Loucy (cell line): Measurements from ENCODE around the gene LUM.

Experiments
- H2AFZ ChIP-seq: fragments of 200-600 bp; sonication (generic); 2 replicates; pipeline ENCODE4 v1.6.0; 2016; ENCODE audit warnings: antibody characterized with exemption, mild to moderate bottlenecking, low read length, moderate library complexity
- H3F3A ChIP-seq: fragments of 200-600 bp; 2 replicates; pipeline ENCODE4 v1.6.0; 2016; ENCODE audit warnings: antibody characterized with exemption, low read depth, mild to moderate bottlenecking
- H3K27me3 ChIP-seq: fragments of 200-600 bp; sonication (generic); 2 replicates; pipeline ENCODE4 v1.6.1; 2014; ENCODE audit warnings: low read length, mild to moderate bottlenecking; ENCODE audit not compliant: insufficient read depth, poor library complexity, severe bottlenecking
- H3K36me3 ChIP-seq: fragments of 200-600 bp; sonication (generic); 2 replicates; pipeline ENCODE4 v1.6.1; 2016; ENCODE audit warnings: low read length; ENCODE audit not compliant: insufficient read depth
- H3K4me1 ChIP-seq: fragments of 200-600 bp; sonication (generic); 2 replicates; pipeline ENCODE4 v1.5.1; 2014; ENCODE audit warnings: low read length, mild to moderate bottlenecking; ENCODE audit not compliant: insufficient read depth, poor library complexity, severe bottlenecking
- H3K4me2 ChIP-seq: fragments of 200-600 bp; sonication (generic); 2 replicates; pipeline ENCODE4 v1.6.0; 2014; ENCODE audit warnings: antibody characterized with exemption, low read length, low read depth, mild to moderate bottlenecking; ENCODE audit not compliant: poor library complexity, severe bottlenecking
- H3K4me3 ChIP-seq: fragments of 200-600 bp; sonication (generic); 2 replicates; pipeline ENCODE4 v1.5.1; 2014; ENCODE audit warnings: low read length, mild to moderate bottlenecking, mixed read lengths; ENCODE audit not compliant: poor library complexity, severe bottlenecking
- H3K79me2 ChIP-seq: fragments of 200-600 bp; sonication (generic); 2 replicates; pipeline ENCODE4 v1.6.1; 2014; ENCODE audit warnings: low read length; ENCODE audit not compliant: insufficient read depth
- H3K9ac ChIP-seq: fragments of 200-600 bp; sonication (generic); 2 replicates; pipeline ENCODE4 v1.6.0; 2014; ENCODE audit warnings: mild to moderate bottlenecking, low read depth, low read length, moderate library complexity; ENCODE audit not compliant: poor library complexity, severe bottlenecking
- H3K9me2 ChIP-seq: fragments of 200-600 bp; sonication (generic); replicated peaks from 2 replicates; pipeline ENCODE4 v1.6.1; 2016; ENCODE audit warnings: low read depth, low read length, mixed read lengths
- H3K9me3 ChIP-seq: fragments of 200-600 bp; sonication (generic); 2 replicates; pipeline ENCODE4 v1.6.1; 2014; ENCODE audit warnings: mild to moderate bottlenecking, antibody characterized with exemption, low read length, low read depth; ENCODE audit not compliant: insufficient read depth
- H4K20me1 ChIP-seq: fragments of 200-600 bp; sonication (generic); 2 replicates; pipeline ENCODE4 v1.6.0; 2014; ENCODE audit warnings: antibody characterized with exemption, low read length, mild to moderate bottlenecking; ENCODE audit not compliant: insufficient read depth, poor library complexity, severe bottlenecking
- CTCF ChIP-seq: fragments of 200-600 bp; sonication (generic); conservative IDR thresholded peaks from 2 replicates; pipeline ENCODE4 v1.5.1; 2014; ENCODE audit warnings: mild to moderate bottlenecking, antibody characterized with exemption, low read length
- EZH2phosphoT487 ChIP-seq: fragments of 200-600 bp; IDR thresholded peaks from 2 replicates; pipeline ENCODE4 v1.6.1; 2018; ENCODE audit warnings: antibody characterized with exemption, mild to moderate bottlenecking, moderate library complexity, borderline replicate concordance

Gene LUM

GRCh38 chr12:91109148-91109564 lies 2.1 kb downstream of the LUM start:
- Histone ChIP-seq H3K4me1 (no peaks in the 10 kb centered on the region), H3K27me3 (no peaks in the 10 kb centered on the region), H3K36me3 (no peaks in the 10 kb centered on the region), H2AFZ (peak overlapping the region; percentile 39; the same call in 1 of the 2 replicates), H3K4me3 (no peak overlapping the region), H3K9ac (no peak overlapping the region), H3K9me2 (no peaks in the 10 kb centered on the region), H3K9me3 (no peaks in the 10 kb centered on the region), H4K20me1 (no peaks in the 10 kb centered on the region), H3K79me2 (no peaks in the 10 kb centered on the region), H3K4me2 (no peak overlapping the region), H3F3A (no peaks in the 10 kb centered on the region)
- TF ChIP-seq CTCF (peak; percentile 83), EZH2phosphoT487 (no peak)

- Histone ChIP-seq H3K9me2 (no peaks in the 10 kb centered on the region), H3K9me3 (no peaks in the 10 kb centered on the region), H3K4me3 (no peak overlapping the region), H3K4me1 (no peaks in the 10 kb centered on the region), H3K9ac (no peak overlapping the region), H3K36me3 (no peaks in the 10 kb centered on the region), H3K27me3 (no peaks in the 10 kb centered on the region), H3F3A (no peaks in the 10 kb centered on the region), H4K20me1 (no peaks in the 10 kb centered on the region), H3K4me2 (no peak overlapping the region), H2AFZ (no peak overlapping the region), H3K79me2 (no peaks in the 10 kb centered on the region)
- no peak for TF ChIP-seq EZH2phosphoT487
- TF ChIP-seq CTCF, result no peak
Measured at GRCh38 chr12:91108196-91108755, 3.0 kb downstream of the LUM start.

GRCh38 chr12:91106283-91106682 lies 5.0 kb downstream of the LUM start:
- Histone ChIP-seq H3K4me1 (no peaks in the 10 kb centered on the region), H3K4me3 (no peak overlapping the region), H3F3A (no peaks in the 10 kb centered on the region), H4K20me1 (no peaks in the 10 kb centered on the region), H3K9me2 (no peaks in the 10 kb centered on the region), H3K36me3 (no peaks in the 10 kb centered on the region), H3K4me2 (no peak overlapping the region), H3K9me3 (no peaks in the 10 kb centered on the region), H3K9ac (no peak overlapping the region), H3K79me2 (no peaks in the 10 kb centered on the region), H3K27me3 (no peaks in the 10 kb centered on the region), H2AFZ (no peak overlapping the region)
- TF ChIP-seq EZH2phosphoT487 (no peak), CTCF (no peak)
